Measurements from ENCODE around the gene SLC9A9.

Gene SLC9A9

DNA sequence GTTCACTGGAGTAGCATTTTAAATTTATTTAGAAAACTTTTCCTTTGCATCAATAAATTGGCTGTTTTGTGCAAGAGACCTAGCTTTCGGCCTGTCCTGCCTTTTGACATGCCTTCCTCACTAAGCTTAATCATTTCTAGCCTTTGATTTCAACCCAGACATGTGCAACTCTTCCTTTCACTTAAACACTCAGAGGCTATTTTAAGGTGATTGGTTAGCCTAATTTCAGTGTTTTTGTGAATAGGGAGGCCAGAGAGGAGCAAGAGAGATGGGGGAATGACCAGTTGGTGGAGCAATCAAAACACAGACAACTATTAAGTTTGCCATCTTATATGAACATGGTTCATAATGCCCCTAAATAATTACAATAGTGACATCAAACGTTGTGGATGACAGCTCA, 333.4 kb downstream of the SLC9A9 start:
- no peak overlapping the region for H3K4me3 ChIP-seq
- H3K4me1 ChIP-seq = no peaks in the 10 kb centered on the region
- H3K27ac ChIP-seq = no peak overlapping the region
- H4K20me1 ChIP-seq = no peaks in the 10 kb centered on the region
- no peaks in the 10 kb centered on the region for H3K27me3 ChIP-seq
- no peak overlapping the region for H3K4me2 ChIP-seq
- no peaks in the 10 kb centered on the region for H3K36me3 ChIP-seq
- H3K9ac ChIP-seq = no peak overlapping the region
- H3K9me3 ChIP-seq = no peaks in the 10 kb centered on the region
- no peak for TF ChIP-seq Cebpa-rat (IDR thresholded peaks at IDR 0.05)

- H3K27ac ChIP-seq = no peak overlapping the region
- no peaks in the 10 kb centered on the region for H3K27me3 ChIP-seq
- no peak for TF ChIP-seq Cebpa-rat (IDR thresholded peaks at IDR 0.05)
- H3K9me3 ChIP-seq = no peaks in the 10 kb centered on the region
- H3K4me3 ChIP-seq = no peak overlapping the region
- no peaks in the 10 kb centered on the region for H3K36me3 ChIP-seq
- no peaks in the 10 kb centered on the region for H3K4me1 ChIP-seq
- H3K9ac ChIP-seq = no peak overlapping the region
- no peak overlapping the region for H3K4me2 ChIP-seq
- no peaks in the 10 kb centered on the region for H4K20me1 ChIP-seq
Measured at GRCh38 chr3:143514109-143514508, 334.2 kb downstream of the SLC9A9 start.

DNA sequence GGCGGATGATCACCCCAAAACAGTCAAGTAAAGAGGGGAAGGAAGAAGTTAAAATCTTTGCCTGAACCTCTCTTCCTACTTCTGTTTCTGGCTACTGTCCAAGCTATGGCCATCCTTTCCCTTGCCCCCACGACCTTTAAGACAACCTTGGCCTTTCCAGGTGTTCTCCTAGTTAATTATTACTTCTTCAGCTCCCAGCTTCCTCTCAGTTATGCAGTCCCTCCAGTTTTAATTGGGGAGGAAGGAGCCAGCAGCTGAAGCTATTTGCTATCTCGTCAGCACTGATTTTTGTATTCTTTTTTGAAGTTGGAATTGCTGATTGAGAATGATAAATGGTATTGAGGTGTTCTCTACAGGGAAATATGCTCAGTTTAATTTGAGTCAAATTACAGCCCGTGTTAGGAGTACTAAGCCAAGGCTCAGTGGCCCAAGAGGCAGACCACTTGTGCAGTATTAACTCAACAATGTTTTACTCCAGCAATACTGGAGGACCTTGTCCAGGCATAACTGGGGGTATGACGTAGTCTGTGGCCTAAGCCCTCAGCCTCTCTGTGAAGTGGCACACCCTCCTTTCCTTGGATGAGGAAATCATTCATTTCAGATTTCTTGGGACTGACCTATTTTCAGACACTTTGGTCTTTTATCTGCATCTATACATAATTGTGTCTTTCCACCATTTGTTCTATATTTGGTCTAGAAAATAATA, 336.9 kb downstream of the SLC9A9 start:
- Histone ChIP-seq H3K4me1 (peaks cover 2% of the 10 kb centered on the region), H3K4me3 (no peak overlapping the region), H3K9ac (no peak overlapping the region), H3K36me3 (no peaks in the 10 kb centered on the region), H3K27me3 (no peaks in the 10 kb centered on the region), H4K20me1 (no peaks in the 10 kb centered on the region), H3K4me2 (no peak overlapping the region), H3K9me3 (no peaks in the 10 kb centered on the region), H3K27ac (no peak overlapping the region)
- TF ChIP-seq Cebpa-rat (IDR thresholded peaks at IDR 0.05) = no peak

- H3K4me1 ChIP-seq = peaks cover 7% of the 10 kb centered on the region
- H3K27ac ChIP-seq = no peak overlapping the region
- no peaks in the 10 kb centered on the region for H3K27me3 ChIP-seq
- H3K4me2 ChIP-seq = no peak overlapping the region
- no peaks in the 10 kb centered on the region for H3K9me3 ChIP-seq
- H3K9ac ChIP-seq = no peak overlapping the region
- no peak for TF ChIP-seq Cebpa-rat (IDR thresholded peaks at IDR 0.05)
- no peak overlapping the region for H3K4me3 ChIP-seq
- no peaks in the 10 kb centered on the region for H3K36me3 ChIP-seq
- no peaks in the 10 kb centered on the region for H4K20me1 ChIP-seq
Measured at GRCh38 chr3:143510601-143511000, 337.7 kb downstream of the SLC9A9 start.

GRCh38 chr3:143507735-143508580, 340.3 kb downstream of the SLC9A9 start:
- Histone ChIP-seq H3K9ac (no peak overlapping the region), H3K4me1 (peaks cover 7% of the 10 kb centered on the region), H3K27me3 (no peaks in the 10 kb centered on the region), H3K4me2 (no peak overlapping the region), H3K9me3 (no peaks in the 10 kb centered on the region), H3K4me3 (no peak overlapping the region), H4K20me1 (no peaks in the 10 kb centered on the region), H3K27ac (no peak overlapping the region), H3K36me3 (no peaks in the 10 kb centered on the region)
- TF ChIP-seq Cebpa-rat (IDR thresholded peaks at IDR 0.05) = no peak

DNA sequence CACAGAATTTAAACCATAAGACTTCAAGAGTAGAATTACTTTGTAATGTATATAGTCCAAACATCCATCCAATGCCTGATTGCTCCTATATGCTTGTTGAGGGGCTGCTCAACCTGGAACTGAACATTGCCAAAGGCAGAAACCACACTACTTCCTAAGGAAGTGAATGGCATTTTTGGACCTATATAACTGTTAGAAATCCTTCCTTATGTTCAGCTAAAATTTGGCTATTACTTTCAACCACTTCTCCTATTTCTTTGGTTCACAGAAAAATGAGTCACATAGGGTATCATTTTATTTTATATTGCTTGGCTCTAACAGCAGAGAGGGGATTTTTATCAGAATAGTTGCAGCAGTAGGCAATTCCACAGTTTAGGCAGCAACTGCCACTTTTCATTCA, 342.1 kb downstream of the SLC9A9 start:
- Histone ChIP-seq H3K4me2 (peak overlapping the region; percentile 43), H3K9ac (no peak overlapping the region), H3K36me3 (no peaks in the 10 kb centered on the region), H3K27ac (no peak overlapping the region), H4K20me1 (no peaks in the 10 kb centered on the region), H3K9me3 (no peaks in the 10 kb centered on the region), H3K4me1 (peaks cover 7% of the 10 kb centered on the region), H3K27me3 (no peaks in the 10 kb centered on the region), H3K4me3 (no peak overlapping the region)
- no peak for TF ChIP-seq Cebpa-rat (IDR thresholded peaks at IDR 0.05)

DNA sequence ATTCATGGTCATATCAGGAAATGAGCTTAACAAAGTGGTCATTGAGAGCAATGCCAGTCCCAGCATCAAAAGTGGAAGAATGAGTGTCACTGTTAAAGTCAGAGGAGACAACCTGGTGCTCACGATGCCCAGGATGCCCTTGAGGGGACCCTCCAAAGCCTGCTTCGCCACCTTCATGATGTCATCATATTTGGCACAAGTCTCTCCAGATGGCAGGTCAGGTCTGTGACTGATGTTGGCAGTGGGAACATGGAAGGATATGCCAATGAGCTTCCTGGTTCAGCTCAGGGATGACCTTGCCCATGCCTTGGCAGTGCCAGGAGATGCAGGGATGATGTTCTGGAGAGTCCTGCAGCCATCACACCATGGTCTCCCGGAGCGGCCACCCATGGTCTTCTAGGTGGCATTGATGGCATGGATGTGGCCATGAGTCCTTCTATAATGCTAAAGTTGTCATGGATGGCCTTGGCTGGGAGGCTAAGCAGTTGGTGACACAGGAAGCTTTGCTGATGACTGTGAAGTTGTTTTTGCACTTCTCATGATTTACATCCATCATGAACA, 344.9 kb downstream of the SLC9A9 start:
- Histone ChIP-seq H3K4me3 (no peak overlapping the region), H3K27ac (no peak overlapping the region), H3K4me1 (peaks cover 7% of the 10 kb centered on the region), H3K27me3 (no peaks in the 10 kb centered on the region), H3K9me3 (no peaks in the 10 kb centered on the region), H4K20me1 (no peaks in the 10 kb centered on the region), H3K36me3 (no peaks in the 10 kb centered on the region), H3K9ac (no peak overlapping the region), H3K4me2 (no peak overlapping the region)
- TF ChIP-seq Cebpa-rat (IDR thresholded peaks at IDR 0.05) = no peak

DNA sequence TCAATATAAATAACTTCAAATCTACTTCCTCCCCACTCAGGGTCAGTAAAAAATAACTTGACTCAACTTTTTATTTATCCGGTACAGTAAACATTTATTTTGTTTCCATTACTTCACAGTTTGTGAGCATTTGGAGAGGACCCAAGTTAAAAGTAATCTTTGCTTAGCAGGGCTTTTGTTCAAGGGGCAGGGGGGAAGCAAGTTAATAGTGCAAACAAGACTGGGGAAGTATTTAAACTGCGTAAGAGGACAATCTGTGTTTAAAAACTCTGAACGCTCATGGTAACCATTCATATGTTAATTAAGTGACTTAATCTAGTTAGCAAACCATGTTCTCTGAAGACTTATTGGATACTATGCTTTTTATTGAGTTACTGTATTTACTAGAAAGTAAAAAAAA, 346.2 kb downstream of the SLC9A9 start:
- no peak overlapping the region for H3K4me3 ChIP-seq
- no peaks in the 10 kb centered on the region for H3K27me3 ChIP-seq
- no peak for TF ChIP-seq Cebpa-rat (IDR thresholded peaks at IDR 0.05)
- H4K20me1 ChIP-seq = no peaks in the 10 kb centered on the region
- H3K4me2 ChIP-seq = no peak overlapping the region
- no peaks in the 10 kb centered on the region for H3K36me3 ChIP-seq
- no peak overlapping the region for H3K9ac ChIP-seq
- no peaks in the 10 kb centered on the region for H3K9me3 ChIP-seq
- H3K4me1 ChIP-seq = peaks cover 7% of the 10 kb centered on the region
- no peak overlapping the region for H3K27ac ChIP-seq

DNA sequence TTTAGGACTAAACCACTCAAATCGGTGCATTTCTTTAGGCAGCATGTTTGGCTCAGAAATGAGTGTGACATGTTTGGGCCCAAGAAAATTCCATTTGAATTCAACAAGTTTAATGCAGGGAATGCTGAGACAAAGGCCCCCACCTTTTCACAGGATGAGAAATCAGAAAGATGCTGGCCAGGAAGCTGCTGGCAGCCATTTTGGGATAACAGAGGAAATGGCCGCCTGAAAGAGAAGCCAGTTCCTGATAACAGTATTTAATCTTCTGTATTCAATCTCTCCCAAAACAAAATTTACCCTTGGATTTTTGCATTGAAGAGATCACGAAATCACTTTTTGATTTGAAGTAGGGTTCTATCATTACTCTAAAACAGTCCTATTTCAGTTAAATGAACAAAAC, 350.9 kb downstream of the SLC9A9 start:
- Histone ChIP-seq H3K9ac (no peak overlapping the region), H4K20me1 (no peaks in the 10 kb centered on the region), H3K9me3 (no peaks in the 10 kb centered on the region), H3K36me3 (no peaks in the 10 kb centered on the region), H3K27me3 (no peaks in the 10 kb centered on the region), H3K27ac (no peak overlapping the region), H3K4me2 (no peak overlapping the region), H3K4me3 (no peak overlapping the region), H3K4me1 (no peaks in the 10 kb centered on the region)
- no peak for TF ChIP-seq Cebpa-rat (IDR thresholded peaks at IDR 0.05)

GRCh38 chr3:143496191-143496590, 352.1 kb downstream of the SLC9A9 start:
- Histone ChIP-seq H4K20me1 (no peaks in the 10 kb centered on the region), H3K4me3 (no peak overlapping the region), H3K27ac (no peak overlapping the region), H3K4me1 (no peaks in the 10 kb centered on the region), H3K4me2 (no peak overlapping the region), H3K36me3 (no peaks in the 10 kb centered on the region), H3K9ac (no peak overlapping the region), H3K9me3 (no peaks in the 10 kb centered on the region), H3K27me3 (no peaks in the 10 kb centered on the region)
- no peak for TF ChIP-seq Cebpa-rat (IDR thresholded peaks at IDR 0.05)
